Nephron (organoid): Measurements from ENCODE around the gene NUAK1.
A peak's percentile ranks its signal among the peaks of the same experiment; 100 is the strongest.

Experiments
- H3K27ac Mint-ChIP-seq, 3 experiments: 2 replicates each; pipeline ENCODE4 v1.8.0; 2020; ENCODE audit warnings: mixed read lengths in 3 of 3, mild to moderate bottlenecking in 2 of 3, moderate library complexity in 1 of 3
- H3K27me3 Mint-ChIP-seq: 2 replicates; pipeline ENCODE4 v1.8.0; 2021; ENCODE audit warnings: low read depth, mild to moderate bottlenecking, moderate library complexity, mixed read lengths
- H3K36me3 Mint-ChIP-seq: 2 replicates; pipeline ENCODE4 v1.8.0; 2020; ENCODE audit warnings: low read depth, mixed read lengths
- H3K4me1 Mint-ChIP-seq: 2 replicates; pipeline ENCODE4 v1.8.0; 2020; ENCODE audit warnings: mixed read lengths
- H3K4me3 Mint-ChIP-seq, 3 experiments: 2 replicates each; pipeline ENCODE4 v1.8.0; 2020; ENCODE audit warnings: mild to moderate bottlenecking in 3 of 3, mixed read lengths in 3 of 3, moderate library complexity in 2 of 3
- H3K9me3 Mint-ChIP-seq: 2 replicates; pipeline ENCODE4 v1.8.0; 2020; ENCODE audit warnings: mixed read lengths
- TF ChIP-seq, protein P1 (sequence below), 3 experiments: fragments of 200-600 bp; sonication (generic); IDR thresholded peaks; one replicate each; pipeline ENCODE4 v1.5.0; 2021; ENCODE audit warnings: antibody characterized with exemption in 3 of 3; ENCODE audit not compliant: unreplicated experiment in 3 of 3

Gene NUAK1

DNA sequence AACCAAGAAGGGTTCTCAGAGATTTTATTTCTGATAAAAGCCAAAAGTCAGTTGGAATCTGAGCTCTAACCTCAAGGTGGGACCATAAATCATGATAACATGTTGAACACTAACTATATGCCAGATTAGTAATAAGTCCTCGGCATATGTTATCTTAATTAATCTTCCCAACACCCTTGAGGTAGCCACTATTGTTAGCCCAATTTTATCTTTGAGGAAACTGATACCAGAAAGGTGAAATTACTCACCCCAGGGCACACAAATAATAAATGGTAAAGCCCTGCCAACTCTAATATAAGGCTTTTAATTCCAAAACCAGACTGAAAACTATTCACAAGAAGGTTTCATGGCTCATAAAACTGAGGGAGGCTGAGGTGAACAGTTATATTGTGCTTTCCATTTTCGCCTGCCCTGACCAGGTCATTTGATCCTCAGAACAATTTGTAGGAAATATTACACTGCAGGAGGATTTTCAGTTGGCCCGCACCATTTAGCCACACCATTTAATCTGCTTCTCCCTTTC lies 16.1 kb upstream of the NUAK1 start:
- Mint-ChIP-seq H3K9me3 (no peaks in the 10 kb centered on the region), H3K4me1 (no peaks in the 10 kb centered on the region), H3K36me3 (no peaks in the 10 kb centered on the region), H3K4me3 (no peak overlapping the region), H3K27ac (peak overlapping the region in 1 of 3 experiments; percentile 57), H3K27me3 (no peaks in the 10 kb centered on the region)
- TF ChIP-seq, protein P1, sequence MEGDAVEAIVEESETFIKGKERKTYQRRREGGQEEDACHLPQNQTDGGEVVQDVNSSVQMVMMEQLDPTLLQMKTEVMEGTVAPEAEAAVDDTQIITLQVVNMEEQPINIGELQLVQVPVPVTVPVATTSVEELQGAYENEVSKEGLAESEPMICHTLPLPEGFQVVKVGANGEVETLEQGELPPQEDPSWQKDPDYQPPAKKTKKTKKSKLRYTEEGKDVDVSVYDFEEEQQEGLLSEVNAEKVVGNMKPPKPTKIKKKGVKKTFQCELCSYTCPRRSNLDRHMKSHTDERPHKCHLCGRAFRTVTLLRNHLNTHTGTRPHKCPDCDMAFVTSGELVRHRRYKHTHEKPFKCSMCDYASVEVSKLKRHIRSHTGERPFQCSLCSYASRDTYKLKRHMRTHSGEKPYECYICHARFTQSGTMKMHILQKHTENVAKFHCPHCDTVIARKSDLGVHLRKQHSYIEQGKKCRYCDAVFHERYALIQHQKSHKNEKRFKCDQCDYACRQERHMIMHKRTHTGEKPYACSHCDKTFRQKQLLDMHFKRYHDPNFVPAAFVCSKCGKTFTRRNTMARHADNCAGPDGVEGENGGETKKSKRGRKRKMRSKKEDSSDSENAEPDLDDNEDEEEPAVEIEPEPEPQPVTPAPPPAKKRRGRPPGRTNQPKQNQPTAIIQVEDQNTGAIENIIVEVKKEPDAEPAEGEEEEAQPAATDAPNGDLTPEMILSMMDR (IDR thresholded peaks at IDR 0.05; ENCODE audit: unreplicated experiment in 3 of 3) = no peak

GRCh38 chr12:106152334-106152733 lies 13.6 kb upstream of the NUAK1 start:
- no peaks in the 10 kb centered on the region for H3K36me3 Mint-ChIP-seq
- H3K27me3 Mint-ChIP-seq = no peaks in the 10 kb centered on the region
- H3K4me1 Mint-ChIP-seq = peaks cover 7% of the 10 kb centered on the region
- H3K4me3 Mint-ChIP-seq = no peak overlapping the region
- no peak overlapping the region for H3K27ac Mint-ChIP-seq
- no peaks in the 10 kb centered on the region for H3K9me3 Mint-ChIP-seq
- TF ChIP-seq, protein P1 (IDR thresholded peaks at IDR 0.05; ENCODE audit: unreplicated experiment in 3 of 3) = no peak

- Mint-ChIP-seq H3K4me1 (peaks cover 13% of the 10 kb centered on the region), H3K36me3 (no peaks in the 10 kb centered on the region), H3K4me3 (no peak overlapping the region), H3K27ac (no peak overlapping the region), H3K9me3 (no peaks in the 10 kb centered on the region), H3K27me3 (no peaks in the 10 kb centered on the region)
- TF ChIP-seq, protein P1 (IDR thresholded peaks at IDR 0.05; ENCODE audit: unreplicated experiment in 3 of 3) = no peak
Observed at GRCh38 chr12:106150555-106150954, 11.8 kb upstream of the NUAK1 start.

DNA sequence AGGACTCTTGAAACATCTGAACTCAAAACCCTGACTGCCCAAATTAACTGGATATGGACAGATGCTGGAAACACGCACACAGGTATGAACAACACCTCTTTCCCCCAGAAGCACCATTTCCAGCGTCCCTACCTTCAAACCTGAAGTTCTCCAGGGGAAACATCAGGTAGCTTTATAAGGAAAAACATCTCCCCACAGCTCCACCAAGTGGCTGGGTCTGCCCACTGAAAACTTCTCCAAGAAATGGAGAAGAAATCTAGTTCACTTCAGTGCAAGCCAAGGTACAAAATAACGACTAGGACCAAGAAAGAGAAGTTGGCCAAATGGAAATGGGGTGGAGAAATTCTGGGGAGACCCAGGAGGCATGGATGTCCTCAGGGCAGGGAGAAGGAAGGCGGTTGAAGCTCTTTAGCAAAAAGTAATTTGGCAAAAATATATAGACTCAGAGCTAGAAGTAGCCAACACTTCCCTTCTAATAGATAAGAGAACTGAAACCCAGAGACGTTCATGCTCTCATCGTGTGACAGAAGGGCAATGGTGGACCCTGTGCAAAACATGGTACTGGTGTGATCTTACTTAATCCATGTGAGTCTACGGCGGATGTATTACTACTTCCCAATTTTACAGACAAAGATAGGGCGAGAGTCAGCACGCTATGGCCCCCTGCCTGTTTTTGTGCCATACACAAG lies 10.5 kb upstream of the NUAK1 start:
- no peak overlapping the region for H3K4me3 Mint-ChIP-seq
- no peak overlapping the region for H3K27ac Mint-ChIP-seq
- TF ChIP-seq, protein P1 (IDR thresholded peaks at IDR 0.05; ENCODE audit: unreplicated experiment in 3 of 3) = peak; percentile 47 to 60 (median 49)
- H3K4me1 Mint-ChIP-seq = peaks cover 27% of the 10 kb centered on the region
- H3K27me3 Mint-ChIP-seq = no peaks in the 10 kb centered on the region
- no peaks in the 10 kb centered on the region for H3K36me3 Mint-ChIP-seq
- H3K9me3 Mint-ChIP-seq = no peaks in the 10 kb centered on the region

GRCh38 chr12:106147956-106148355 lies 9.2 kb upstream of the NUAK1 start:
- H3K36me3 Mint-ChIP-seq = no peaks in the 10 kb centered on the region
- H3K27me3 Mint-ChIP-seq = no peaks in the 10 kb centered on the region
- peaks cover 37% of the 10 kb centered on the region for H3K4me1 Mint-ChIP-seq
- H3K9me3 Mint-ChIP-seq = no peaks in the 10 kb centered on the region
- TF ChIP-seq, protein P1 (IDR thresholded peaks at IDR 0.05; ENCODE audit: unreplicated experiment in 3 of 3) = no peak
- H3K4me3 Mint-ChIP-seq = no peak overlapping the region
- no peak overlapping the region for H3K27ac Mint-ChIP-seq

DNA sequence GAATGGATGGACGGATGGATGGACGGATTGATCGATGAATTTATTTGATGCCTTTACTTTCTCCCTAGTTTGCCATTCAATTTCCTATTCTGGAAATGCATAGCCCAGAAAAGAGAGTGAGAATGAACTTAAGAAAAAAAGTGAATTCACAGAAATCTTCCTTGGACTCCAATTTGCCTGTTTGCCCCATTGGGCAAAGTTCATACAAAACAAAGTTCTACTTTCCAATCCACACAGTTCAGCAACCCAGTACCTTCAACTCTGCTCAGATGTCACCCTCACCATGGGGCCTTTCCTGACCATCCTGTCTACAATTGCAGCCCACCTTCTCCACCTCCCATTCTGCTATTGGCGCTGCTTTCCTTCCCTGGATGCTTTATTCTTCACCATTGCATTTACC lies 8.2 kb upstream of the NUAK1 start:
- TF ChIP-seq, protein P1 (IDR thresholded peaks at IDR 0.05; ENCODE audit: unreplicated experiment in 3 of 3) = no peak
- Mint-ChIP-seq H3K27me3 (no peaks in the 10 kb centered on the region), H3K36me3 (no peaks in the 10 kb centered on the region), H3K4me3 (no peak overlapping the region), H3K9me3 (no peaks in the 10 kb centered on the region), H3K4me1 (peaks cover 44% of the 10 kb centered on the region), H3K27ac (no peak overlapping the region)
